A673 (cell line): ENCODE results near the gene TRAF3IP1.

Experiments used
- CTCF ChIP-seq: fragments of 300-800, 200-600 bp; sonication (generic); conservative IDR thresholded peaks from 2 replicates; pipeline ENCODE4 v1.5.1; 2017; ENCODE audit warnings: low read depth, mild to moderate bottlenecking, antibody characterized with exemption, low read length, moderate library complexity, mixed read lengths
- EZH2 ChIP-seq: fragments of 200-600 bp; sonication (generic); IDR thresholded peaks from 2 replicates; pipeline ENCODE4 v1.6.1; 2017; ENCODE audit warnings: borderline replicate concordance, low read depth, mild to moderate bottlenecking, mixed read lengths, antibody characterized with exemption, low read length; ENCODE audit not compliant: poor library complexity, severe bottlenecking

GRCh38 chr2:238330391-238330790 lies 10.1 kb downstream of the TRAF3IP1 start:
- TF ChIP-seq CTCF = no peak
- TF ChIP-seq EZH2 = no peak
